ENCODE measurements around the gene ANKRD9. TPM values are rescaled to one million over a fixed set of nuclear protein-coding genes. Genes with fewer than 3 reads are reported as not detected.
A peak's percentile ranks its signal among the peaks of the same experiment; 100 is the strongest.

The ANKRD9 gene
- total and polyA plus RNA-seq, 2 of the 13 experiments (the other 11 are each of a cell fraction or from before 2014, with no cell fraction given) = 10.0 to 15.0 TPM

- TF ChIP-seq ZHX1 (CRISPR knock-in tag; IDR thresholded peaks at IDR 0.05; ENCODE audit: low read depth) (no peak), ZBTB10 (CRISPR knock-in tag; IDR thresholded peaks at IDR 0.05; ENCODE audit: borderline replicate concordance) (peak; percentile 54; the same call in 1 of the 2 replicates), GTF3A (CRISPR knock-in tag; conservative IDR thresholded peaks at IDR 0.05) (0 out of 2 replicates have a peak, but pooled peaks have one; percentile 55), ISL2 (CRISPR knock-in tag; IDR thresholded peaks at IDR 0.05) (peak; percentile 40; the same call in 1 of the 2 replicates), ZNF609 (CRISPR knock-in tag; IDR thresholded peaks at IDR 0.05; ENCODE audit: borderline replicate concordance) (peak; percentile 32; the same call in 1 of the 2 replicates), MEF2D (CRISPR knock-in tag; IDR thresholded peaks at IDR 0.05) (no peak; the same call in 1 of the 2 replicates), NFKBIZ (CRISPR knock-in tag; IDR thresholded peaks at IDR 0.05) (no peak), SRY (CRISPR knock-in tag; IDR thresholded peaks at IDR 0.05) (no peak), CREM (IDR thresholded peaks at IDR 0.05) (no peak), CREM (CRISPR knock-in tag; IDR thresholded peaks at IDR 0.05) (no peak), ARID2 (CRISPR knock-in tag; IDR thresholded peaks at IDR 0.05; ENCODE audit: borderline replicate concordance) (no peak), PBX3 (CRISPR knock-in tag; IDR thresholded peaks at IDR 0.05; ENCODE audit: borderline replicate concordance) (no peak), BATF2 (CRISPR knock-in tag; IDR thresholded peaks at IDR 0.05) (no peak), ZNF33B (CRISPR knock-in tag; IDR thresholded peaks at IDR 0.05) (peak; percentile 72; the same call in 1 of the 2 replicates), ZNF235 (CRISPR knock-in tag; IDR thresholded peaks at IDR 0.05; ENCODE audit: borderline replicate concordance) (no peak), ARNTL (CRISPR knock-in tag; IDR thresholded peaks at IDR 0.05) (no peak; the same call in 1 of the 2 replicates)
Observed at GRCh38 chr14:102509746-102510615, at the start of gene ANKRD9 (continued).
